COLO668 (cell line): ENCODE measurements around the gene SDHD.
"Not testable (repeated sequence)": the region's sequence is repeated elsewhere in the genome, so short reads cannot be mapped to it uniquely, and the experiment has no call there.

Experiments
- DNase-seq: peaks from one replicate; lab custom pipeline; 2025; ENCODE audit not compliant: unreplicated experiment; lab: John Stamatoyannopoulos, UW

The SDHD gene

GRCh38 chr11:112086422-112087191, at the start of gene SDHD, which contains the start of gene TIMM8B:
SDHD (plus strand) TSS chr11:112086873; CDS start chr11:112086908, 35 bp downstream.
TIMM8B (minus strand) TSS chr11:112086756; CDS start chr11:112086723, 33 bp downstream.
- DNase-seq: peak; percentile 96

- DNase-seq: no peak
Measured at GRCh38 chr11:112037527-112037926, 49.1 kb upstream of the SDHD start.

- no peak for DNase-seq
Measured at GRCh38 chr11:112042161-112042960, 44.3 kb upstream of the SDHD start.

- DNase-seq: no peak
Measured at GRCh38 chr11:112042961-112043304, 43.7 kb upstream of the SDHD start.

DNA sequence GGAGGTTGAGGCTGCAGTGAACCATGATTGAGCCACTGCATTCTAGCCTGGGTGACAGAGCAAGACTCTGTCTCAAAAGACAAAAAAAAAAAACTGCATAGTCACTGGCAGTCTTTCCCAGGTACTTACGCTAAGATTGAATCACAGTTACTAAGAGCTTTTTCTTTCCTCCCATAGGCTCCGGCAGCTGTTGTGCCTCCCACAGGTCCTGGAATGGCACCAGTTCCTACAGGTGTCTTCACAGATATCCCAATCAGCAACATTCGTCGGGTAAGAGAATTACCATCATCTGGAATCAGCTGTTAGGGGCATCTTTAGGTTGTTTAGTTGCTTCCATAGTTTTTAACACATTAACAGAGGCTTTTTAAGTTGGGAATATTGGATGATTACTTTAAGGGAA, 41.7 kb upstream of the SDHD start:
- no peak for DNase-seq

GRCh38 chr11:112046647-112047046, 40.0 kb upstream of the SDHD start:
- not testable (repeated sequence) for DNase-seq

DNA sequence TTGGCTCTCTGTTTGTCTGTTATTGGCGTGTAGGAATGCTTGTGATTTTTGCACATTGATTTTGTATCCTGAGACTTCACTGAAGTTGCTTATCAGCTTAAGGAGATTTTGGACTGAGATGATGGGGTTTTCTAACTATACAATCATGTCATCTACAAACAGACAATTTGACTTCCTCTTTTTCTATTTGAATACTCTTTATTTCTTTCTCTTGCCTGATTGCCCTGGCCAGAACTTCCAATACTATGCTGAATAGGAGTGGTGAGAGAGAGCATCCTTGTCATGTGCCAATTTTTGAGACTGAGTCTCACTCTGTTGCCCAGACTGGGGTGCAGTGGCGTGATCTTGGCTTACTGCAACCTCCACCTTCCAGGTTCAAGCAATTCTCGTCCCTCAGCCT, 38.4 kb upstream of the SDHD start:
- DNase-seq: not testable (repeated sequence)

GRCh38 chr11:112049777-112050176, 36.9 kb upstream of the SDHD start:
- no peak for DNase-seq

DNA sequence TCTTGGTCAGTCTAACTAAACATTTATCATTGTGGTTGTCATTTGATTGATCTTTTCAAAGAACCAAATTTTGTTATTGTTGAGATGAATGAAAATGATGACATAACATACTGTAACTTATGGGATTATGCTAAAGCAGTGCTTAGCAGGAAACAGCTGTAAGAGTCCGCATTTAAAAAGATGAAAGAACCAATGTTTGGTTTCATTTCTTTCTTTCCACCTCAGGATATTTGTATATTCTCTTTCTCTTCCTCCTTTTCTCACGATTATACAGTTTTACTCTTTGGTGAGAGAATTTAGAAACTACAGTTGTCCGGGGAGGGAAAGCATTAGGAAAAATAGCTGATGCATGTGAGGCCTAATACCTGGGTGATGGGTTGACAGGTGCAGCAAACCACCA, 36.0 kb upstream of the SDHD start:
- no peak for DNase-seq

GRCh38 chr11:112051768-112052167, 34.9 kb upstream of the SDHD start:
- DNase-seq: no peak

DNA sequence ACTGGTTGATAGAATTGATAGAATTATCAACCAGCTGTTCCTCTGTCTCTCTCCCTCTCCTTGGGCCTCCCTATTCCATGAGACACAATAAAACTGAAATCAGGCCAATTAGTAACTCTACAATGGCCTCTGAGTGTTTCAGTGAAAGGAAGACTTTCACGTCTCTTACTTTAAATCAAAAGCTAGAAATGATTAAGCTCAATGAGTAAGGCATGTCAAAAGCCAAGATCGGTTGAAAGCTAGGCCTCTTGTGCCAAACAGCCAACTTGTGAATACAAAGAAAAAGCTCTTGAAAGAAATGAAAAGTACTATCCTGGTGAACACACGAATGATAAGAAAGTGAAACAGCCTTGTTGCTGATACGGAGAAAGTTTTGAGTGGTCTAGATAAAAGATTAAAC, 29.5 kb upstream of the SDHD start:
- DNase-seq: no peak

DNA sequence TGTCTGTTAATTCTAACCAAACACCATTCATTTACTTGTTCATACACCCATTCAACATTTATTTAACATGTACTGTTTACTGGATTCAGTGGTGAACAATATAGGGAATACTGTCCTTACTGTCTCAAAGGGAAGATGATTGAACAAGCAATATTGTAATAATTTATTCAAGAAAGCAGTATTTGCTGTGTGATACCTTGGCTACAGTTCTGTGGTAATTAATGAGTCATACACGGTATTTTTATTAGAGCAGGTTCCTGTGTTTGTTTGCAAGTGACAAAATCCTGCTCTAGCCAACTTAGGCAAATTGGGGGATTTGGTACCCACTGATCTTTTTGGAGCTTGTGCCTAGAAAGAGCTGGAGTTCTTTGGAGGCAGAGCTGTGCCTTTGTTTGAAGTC, 28.6 kb upstream of the SDHD start:
- DNase-seq: no peak

DNA sequence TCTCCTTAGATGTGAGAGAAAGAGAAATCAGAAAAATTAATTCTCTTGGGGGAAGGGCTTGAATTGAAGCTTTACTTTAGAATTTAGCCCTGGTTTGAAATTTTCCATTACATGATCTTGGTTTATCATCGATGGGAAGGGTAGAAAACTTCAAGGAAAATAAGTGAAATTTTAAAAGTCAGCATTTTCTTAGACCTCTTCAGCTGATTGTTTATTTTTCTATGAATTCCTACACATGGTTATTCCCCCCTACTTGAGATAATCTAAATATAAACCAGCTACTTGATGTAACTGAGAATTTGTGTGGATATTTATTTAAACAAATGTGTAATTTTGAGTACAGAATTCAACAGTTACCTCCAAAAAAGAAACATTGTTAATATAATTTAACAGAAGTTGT, 23.8 kb upstream of the SDHD start:
- DNase-seq: no peak

DNA sequence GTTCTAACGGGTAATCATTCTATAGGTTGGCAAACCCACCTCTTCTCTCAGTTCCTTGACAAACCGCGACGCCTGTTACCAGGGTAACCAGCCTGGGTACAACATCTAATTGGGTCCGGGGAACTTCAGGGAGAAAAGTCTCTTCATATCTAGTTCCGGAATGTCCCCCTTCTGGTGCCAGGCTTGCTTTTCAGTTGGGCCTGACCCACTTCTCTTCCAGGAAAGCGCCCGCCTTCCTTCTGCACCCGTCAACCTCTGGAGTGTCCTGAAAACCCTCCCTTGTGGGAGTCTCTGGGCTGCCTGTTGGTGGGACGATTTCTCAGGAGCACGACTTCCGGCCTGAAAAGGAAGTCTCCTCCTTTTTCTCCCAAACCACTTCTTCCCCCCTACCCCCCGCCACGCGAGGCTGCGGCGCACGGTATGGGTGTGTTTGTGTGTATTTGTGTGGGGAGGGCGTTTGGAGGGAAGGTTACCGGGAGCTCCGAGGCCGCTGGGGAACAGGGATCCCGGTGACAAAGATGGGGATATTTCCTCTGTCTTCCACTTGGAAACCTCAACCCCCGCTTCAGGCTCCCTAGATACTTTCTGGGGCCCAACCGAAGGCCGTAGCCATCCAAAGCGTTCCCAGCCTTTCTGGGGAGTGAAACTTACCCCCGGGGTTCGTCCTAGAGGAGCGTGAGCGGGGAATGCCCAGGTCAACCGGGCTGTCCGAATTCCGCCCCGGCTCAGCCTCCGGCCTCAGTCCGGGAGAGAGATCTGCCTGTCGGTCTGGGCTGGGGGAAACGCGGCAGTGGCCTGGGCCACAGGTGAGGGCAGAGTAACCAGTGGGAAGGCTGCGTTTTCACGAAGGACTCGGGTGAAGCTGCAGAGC, 12.5 kb upstream of the SDHD start, which contains the start of the genes NKAPD1 and PIH1D2:
Gene NKAPD1 (plus strand): TSS at position 359 of the 871 bp plus-strand sequence. CDS start 1,276 bp downstream, outside the sequence.
Gene PIH1D2 (minus strand): TSS at position 77 of the 871 bp plus-strand sequence. CDS start 843 bp downstream, outside the sequence.
- DNase-seq: peak; percentile 82

- DNase-seq: no peak
Measured at GRCh38 chr11:112082729-112083128, 3.9 kb upstream of the SDHD start.

DNA sequence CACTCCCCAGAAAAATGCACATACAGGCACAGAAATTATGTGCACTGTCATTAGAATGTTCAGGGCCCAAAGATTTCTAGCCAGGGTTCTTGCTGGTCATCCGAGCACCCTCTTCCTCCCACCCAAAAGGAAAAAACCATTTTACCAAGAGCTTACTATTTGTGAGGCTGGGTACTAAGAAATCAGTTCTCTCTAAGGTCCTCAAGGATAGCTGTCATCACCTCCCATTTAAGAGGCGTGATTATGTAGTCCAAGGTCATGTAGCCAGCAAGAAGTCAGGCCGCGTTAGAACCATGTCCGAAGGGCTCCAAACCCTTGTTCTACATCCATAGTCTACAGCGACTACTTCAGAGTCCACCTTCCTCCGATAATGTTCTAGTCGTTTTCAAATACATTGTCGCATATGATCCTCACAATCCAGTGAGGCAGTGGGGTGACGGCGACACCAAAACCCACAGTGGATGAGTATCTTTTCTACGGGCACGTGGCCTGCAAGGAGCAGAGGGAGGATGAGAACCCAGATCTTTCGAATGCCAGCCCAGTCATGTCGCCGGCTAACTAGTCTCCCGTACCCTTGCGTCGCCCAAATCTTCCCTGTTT, 751 bp upstream of the SDHD start:
- DNase-seq: peak; percentile 35

DNA sequence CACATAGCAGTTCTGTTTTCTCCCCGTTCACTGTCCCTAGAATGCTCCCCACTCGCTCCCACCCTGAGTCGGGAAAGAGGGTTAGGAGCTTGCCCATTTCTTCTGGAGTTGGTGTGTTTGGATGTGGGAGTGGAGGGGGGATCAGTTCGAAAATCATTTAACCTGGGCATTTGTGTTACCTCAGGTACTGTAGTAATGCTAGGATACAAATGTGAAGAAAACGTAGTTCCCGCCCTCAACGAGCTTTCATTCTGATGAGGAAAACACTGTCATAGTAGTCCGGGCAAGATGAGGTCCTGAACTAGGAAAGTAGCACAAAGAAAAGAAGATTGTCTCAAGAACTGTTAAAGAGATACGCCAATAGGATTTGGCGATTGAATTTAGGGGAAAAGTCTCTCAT, 539 bp downstream of the SDHD start:
- DNase-seq: no peak

DNA sequence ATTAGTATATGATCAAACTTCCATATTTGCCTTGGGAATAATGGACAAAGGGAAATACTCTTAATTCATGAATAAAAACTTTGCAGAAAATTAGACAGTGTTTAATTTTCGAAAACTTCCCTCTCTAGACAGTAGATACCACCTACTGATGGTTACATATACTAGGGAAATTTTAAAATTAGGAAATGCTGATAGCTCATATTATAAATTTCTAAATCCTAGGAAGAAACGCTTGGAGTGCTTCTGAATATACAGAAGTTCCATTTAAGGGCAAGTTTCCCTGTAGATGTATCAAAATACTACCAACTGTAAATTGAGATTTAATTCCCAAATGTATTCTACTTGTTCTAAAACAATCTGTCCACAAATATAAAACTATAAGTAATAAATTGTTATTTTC, 8.6 kb downstream of the SDHD start:
- DNase-seq: not testable (repeated sequence)

GRCh38 chr11:112096194-112096593, 9.5 kb downstream of the SDHD start:
- DNase-seq: no peak

DNA sequence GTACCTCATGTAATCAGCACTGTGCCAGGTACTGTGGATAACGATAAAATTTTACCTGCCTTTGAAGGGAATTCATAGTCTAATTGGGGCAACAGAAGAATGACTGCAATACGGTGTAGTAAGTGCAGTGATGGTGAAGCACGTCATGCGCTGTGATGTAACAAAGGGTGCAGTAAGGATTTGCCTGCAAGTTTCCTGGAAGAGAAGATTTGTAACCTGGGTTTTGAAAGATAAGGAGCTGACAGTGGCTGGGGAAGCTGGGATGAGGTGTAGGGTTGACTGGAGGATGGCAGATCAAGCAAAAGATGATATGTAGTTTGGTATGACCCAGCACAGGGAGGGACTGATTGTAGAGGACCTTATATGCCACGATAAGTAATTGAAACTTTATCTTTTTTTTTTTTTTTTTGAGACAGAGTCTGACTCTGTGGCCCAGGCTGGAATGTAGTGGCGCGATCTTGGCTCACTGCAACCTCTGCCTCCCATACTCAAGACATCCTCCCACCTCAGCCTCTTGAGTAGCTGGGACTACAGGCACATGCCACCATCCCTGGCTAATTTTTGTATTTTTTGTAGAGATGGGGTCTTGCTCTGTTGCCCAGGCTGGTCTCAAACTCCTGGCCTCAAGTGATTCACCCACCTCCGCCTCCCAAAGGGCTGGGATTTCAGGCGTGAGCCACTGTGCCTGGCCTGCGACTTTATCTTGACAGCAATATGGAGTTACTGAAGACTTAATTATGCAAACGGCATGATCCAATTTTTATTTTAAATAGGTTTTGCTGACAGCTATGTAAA, 11.3 kb downstream of the SDHD start:
- no peak for DNase-seq
